ENCODE measurements around the gene HSD11B2. TPM values are rescaled to one million over a fixed set of nuclear protein-coding genes. Genes with fewer than 3 reads are reported as not detected.
A peak's percentile ranks its signal among the peaks of the same experiment; 100 is the strongest.

Gene HSD11B2
- total RNA-seq, 1 donor from 2014 or later = 2.1 TPM

DNA sequence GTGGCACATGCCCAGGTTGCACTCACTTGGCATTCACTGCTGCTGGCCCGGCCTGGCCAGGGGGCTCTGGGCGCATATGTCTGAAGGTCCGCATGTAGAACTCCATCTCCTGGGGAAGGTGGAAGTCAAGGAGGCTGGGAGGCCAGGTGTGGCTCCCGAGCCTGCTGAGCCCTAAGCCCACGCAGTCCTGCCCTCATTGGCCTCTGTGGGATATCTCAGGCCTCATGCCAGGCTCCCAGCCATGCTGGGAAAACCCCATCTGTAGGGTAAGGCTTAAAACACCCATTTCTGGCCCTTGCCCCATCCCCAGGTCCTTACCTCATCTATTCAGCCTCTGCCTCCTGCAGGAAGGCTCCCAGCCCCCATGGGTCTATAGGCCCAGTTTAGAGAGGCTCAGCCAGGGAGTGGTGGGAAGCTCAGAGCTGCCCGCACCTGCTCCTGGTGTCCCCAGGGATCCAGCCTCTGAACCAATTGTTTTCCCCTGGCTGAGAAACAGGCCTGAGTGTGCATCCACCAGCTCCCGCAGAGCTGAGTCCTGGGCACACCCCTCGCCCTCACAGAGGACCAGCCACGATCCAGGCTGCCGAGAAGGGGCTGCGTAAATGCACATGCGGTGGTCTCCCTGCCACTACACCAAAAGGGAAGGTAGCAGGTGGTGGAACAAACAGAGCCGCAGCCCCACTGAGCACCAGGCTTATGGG, 35.3 kb upstream of the HSD11B2 start:
- DNase-seq (ENCODE audit: low read depth) = peak; percentile 30
- Histone ChIP-seq H3K27me3 (ENCODE audit: control insufficient read depth, insufficient read depth, low read length) (peaks cover 11% of the 10 kb centered on the region), H3K4me3 (ENCODE audit: low read depth, low read length) (no peak overlapping the region), H3K36me3 (ENCODE audit: control insufficient read depth, insufficient read depth, low read length) (no peaks in the 10 kb centered on the region)
- TF ChIP-seq, protein P1, sequence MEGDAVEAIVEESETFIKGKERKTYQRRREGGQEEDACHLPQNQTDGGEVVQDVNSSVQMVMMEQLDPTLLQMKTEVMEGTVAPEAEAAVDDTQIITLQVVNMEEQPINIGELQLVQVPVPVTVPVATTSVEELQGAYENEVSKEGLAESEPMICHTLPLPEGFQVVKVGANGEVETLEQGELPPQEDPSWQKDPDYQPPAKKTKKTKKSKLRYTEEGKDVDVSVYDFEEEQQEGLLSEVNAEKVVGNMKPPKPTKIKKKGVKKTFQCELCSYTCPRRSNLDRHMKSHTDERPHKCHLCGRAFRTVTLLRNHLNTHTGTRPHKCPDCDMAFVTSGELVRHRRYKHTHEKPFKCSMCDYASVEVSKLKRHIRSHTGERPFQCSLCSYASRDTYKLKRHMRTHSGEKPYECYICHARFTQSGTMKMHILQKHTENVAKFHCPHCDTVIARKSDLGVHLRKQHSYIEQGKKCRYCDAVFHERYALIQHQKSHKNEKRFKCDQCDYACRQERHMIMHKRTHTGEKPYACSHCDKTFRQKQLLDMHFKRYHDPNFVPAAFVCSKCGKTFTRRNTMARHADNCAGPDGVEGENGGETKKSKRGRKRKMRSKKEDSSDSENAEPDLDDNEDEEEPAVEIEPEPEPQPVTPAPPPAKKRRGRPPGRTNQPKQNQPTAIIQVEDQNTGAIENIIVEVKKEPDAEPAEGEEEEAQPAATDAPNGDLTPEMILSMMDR (IDR thresholded peaks at IDR 0.05; ENCODE audit: insufficient read depth, low read length, severe bottlenecking) = no peak
- no peak for FAIRE-seq

DNA sequence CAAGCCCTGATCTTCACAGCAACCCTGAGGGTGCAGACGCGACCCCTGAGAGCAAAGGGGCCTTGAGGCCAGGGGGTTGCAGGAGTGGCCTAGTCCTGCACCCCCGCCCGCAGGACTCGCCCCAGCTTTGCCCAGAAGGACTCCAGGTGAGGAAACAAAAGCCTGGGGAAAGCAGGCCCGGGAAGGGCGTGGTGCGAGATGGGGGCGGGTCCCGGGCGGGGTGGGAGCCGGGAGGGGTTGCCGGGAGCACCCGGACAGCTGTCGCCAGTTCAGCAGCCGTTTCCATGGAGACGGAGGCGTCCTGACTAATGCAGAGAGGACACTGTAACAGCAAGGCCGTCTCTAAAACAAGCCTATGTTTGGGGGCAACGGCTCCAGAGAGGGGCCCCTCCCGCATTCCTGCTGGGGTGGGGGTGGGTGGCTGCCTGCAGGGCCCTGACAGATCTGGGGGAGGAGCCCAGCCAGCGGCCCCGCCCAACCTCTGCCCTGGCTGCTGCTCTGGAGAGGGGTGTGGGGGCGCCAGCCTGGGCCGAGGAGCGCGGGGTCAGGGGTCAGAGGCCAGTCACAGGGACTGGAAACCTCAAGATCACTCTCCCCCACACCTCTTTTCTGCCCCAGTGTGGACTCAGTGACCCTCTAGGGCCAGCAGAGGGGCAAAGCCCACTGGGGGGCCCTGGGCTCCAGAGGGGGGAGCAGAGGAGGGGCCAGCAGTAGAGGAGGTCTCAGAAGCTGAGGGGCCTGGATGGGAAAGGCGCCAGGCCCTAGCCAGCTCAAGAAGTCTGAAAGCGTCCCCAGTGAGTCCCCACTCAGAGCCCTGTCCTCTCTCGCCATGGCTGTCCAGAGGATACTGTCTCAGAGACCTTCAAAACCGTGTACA, 34.5 kb upstream of the HSD11B2 start:
- Histone ChIP-seq H3K27me3 (ENCODE audit: control insufficient read depth, insufficient read depth, low read length) (peaks cover 11% of the 10 kb centered on the region), H3K4me3 (ENCODE audit: low read depth, low read length) (no peak overlapping the region), H3K36me3 (ENCODE audit: control insufficient read depth, insufficient read depth, low read length) (no peaks in the 10 kb centered on the region)
- TF ChIP-seq, protein P1 (IDR thresholded peaks at IDR 0.05; ENCODE audit: insufficient read depth, low read length, severe bottlenecking) = no peak
- FAIRE-seq = no peak
- peak; percentile 89 for DNase-seq (ENCODE audit: low read depth)

DNA sequence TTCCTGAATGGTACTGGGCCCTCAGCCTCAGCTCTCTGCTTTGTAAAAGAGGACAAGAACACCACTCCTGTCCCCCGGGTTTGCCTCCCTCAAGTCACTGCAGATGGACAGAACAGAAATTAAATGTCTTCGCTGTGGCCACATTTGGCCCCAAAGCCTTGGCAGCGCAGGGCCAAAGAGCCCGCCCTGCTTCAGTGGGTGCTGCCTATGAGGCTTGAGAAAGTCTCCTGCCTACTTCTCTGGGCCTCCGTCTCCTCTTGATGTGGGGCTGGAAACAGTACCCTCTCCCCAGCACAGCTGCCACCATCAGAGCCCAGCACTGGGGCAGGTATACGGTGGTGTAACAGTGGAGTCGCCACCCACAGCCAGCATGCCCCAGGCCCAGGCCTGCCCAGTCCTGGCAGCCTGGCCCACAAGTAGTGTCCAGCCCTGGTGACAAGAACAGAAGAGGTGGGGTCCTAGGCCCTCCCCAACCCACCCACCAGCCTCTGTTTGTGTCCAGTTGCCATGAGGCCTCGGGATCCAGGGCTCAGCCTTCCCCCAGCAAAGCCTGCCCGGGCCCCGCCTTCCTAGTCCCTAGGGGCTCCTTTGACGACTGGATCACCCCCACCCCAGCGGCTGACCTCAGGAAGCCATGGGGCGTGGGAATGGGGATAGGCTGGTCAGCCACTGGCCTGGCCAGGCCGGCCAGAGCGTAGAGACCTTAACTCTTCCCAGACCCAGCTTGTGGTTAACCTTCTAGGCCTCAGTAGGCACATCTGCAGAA, 33.7 kb upstream of the HSD11B2 start:
- no peaks in the 10 kb centered on the region for H3K36me3 ChIP-seq (ENCODE audit: control insufficient read depth, insufficient read depth, low read length)
- no peak overlapping the region for H3K4me3 ChIP-seq (ENCODE audit: low read depth, low read length)
- peaks cover 9% of the 10 kb centered on the region for H3K27me3 ChIP-seq (ENCODE audit: control insufficient read depth, insufficient read depth, low read length)
- FAIRE-seq (no peak), DNase-seq (ENCODE audit: low read depth) (no peak)
- TF ChIP-seq, protein P1 (IDR thresholded peaks at IDR 0.05; ENCODE audit: insufficient read depth, low read length, severe bottlenecking) = no peak

DNA sequence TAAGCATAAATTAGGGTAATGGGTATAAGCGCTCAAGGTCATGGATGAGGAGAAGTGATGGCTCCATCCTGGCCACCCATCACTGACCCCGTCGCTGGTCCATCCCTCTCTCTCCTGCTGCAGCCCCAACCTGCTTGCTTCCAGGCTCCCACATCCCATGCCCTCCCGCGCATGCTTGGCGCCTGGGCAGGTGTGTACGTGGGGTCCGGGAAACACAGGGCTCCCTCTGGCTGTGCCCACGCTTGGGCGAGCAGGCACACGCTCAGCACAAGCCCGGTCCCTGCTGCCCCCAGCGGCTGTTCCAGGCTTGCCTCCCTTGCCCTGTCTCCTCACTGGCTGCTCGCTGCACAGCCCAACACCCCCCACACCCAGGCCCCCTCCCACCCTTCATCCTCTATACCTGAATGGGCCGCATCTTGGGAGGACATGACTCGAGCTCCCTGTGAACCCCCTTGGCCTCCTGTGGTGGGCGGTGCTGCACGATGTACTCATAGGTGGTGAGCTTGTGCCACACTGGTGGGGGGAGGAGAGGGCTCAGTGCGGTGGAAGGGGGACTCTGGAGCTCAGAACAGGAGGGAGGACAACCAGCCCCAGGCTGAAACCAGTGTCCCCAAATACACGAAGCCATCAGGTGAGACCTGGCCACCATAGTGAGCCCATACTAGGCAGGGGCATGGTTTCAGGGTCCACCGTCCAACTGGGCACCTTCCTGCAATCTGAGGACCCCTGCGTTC, 32.9 kb upstream of the HSD11B2 start:
- Histone ChIP-seq H3K4me3 (ENCODE audit: low read depth, low read length) (no peak overlapping the region), H3K36me3 (ENCODE audit: control insufficient read depth, insufficient read depth, low read length) (no peaks in the 10 kb centered on the region), H3K27me3 (ENCODE audit: control insufficient read depth, insufficient read depth, low read length) (peaks cover 9% of the 10 kb centered on the region)
- TF ChIP-seq, protein P1 (IDR thresholded peaks at IDR 0.05; ENCODE audit: insufficient read depth, low read length, severe bottlenecking) = peak; percentile 78
- peak; percentile 66 for DNase-seq (ENCODE audit: low read depth)
- no peak for FAIRE-seq

DNA sequence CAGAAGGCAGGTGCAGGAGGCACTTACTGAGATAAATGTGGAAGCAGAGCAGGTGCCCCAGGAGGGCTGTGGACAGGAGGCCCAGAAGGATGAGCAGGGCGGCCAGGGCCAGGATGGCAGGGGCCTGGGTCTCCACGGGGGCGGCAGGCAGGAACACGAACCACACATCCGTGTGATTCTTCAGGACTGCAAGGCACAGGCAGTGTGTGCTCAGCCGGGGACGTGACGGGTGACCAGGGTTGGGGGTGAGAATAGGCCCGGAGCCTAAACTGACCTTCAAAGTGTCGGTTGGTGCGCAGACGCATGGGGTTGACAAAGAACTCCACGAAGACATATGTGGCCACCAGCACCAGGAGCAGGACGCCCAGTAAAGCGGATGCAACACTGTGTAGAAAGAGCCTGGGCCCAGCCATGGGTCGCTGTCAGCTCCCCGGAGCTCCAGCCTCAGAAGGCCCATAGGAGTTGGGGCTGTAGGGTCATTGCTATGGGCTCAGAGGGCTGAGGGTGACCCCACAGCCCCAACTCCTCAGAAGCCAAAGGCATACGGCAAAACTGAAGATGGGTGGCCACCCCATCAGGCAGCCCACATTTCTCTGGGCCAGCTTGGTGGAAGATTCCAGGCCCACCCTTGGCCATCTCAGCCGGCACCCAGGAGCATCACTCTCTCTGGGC, 32.2 kb upstream of the HSD11B2 start:
- Histone ChIP-seq H3K4me3 (ENCODE audit: low read depth, low read length) (no peak overlapping the region), H3K36me3 (ENCODE audit: control insufficient read depth, insufficient read depth, low read length) (no peaks in the 10 kb centered on the region), H3K27me3 (ENCODE audit: control insufficient read depth, insufficient read depth, low read length) (peaks cover 8% of the 10 kb centered on the region)
- TF ChIP-seq, protein P1 (IDR thresholded peaks at IDR 0.05; ENCODE audit: insufficient read depth, low read length, severe bottlenecking) = no peak
- FAIRE-seq (no peak), DNase-seq (ENCODE audit: low read depth) (no peak)
